GM23338 (cell line): ENCODE measurements around the gene KRT84. TPM values are rescaled to one million over a fixed set of nuclear protein-coding genes. Genes with fewer than 3 reads are reported as not detected.

Experiments used
- ATAC-seq: fragments of 200-7000 bp; cut with Tn5 transposase; 3 replicates; pipeline ENCODE4 v1.9.1; 2020
- DNase-seq: peaks from one replicate; pipeline ENCODE4 v3.0.0-alpha.2; 2015; ENCODE audit warnings: low spot score
- H2AFZ ChIP-seq: fragments of 200-600 bp; sonication (generic); 2 replicates; pipeline ENCODE4 v1.8.0; 2016; ENCODE audit warnings: antibody characterized with exemption, mild to moderate bottlenecking, moderate library complexity
- H3F3A ChIP-seq: fragments of 200-600 bp; sonication (generic); replicated peaks from 2 replicates; pipeline ENCODE4 v1.8.0; 2017; ENCODE audit warnings: antibody characterized with exemption, mixed run types, low read depth
- H3K27ac ChIP-seq: fragments of 200-600 bp; sonication (generic); 2 replicates; pipeline ENCODE4 v1.6.1; 2016; ENCODE audit warnings: low read depth
- H3K27me3 ChIP-seq: fragments of 200-600 bp; sonication (generic); 2 replicates; pipeline ENCODE4 v1.8.0; 2016; ENCODE audit warnings: mild to moderate bottlenecking, mixed run types, moderate library complexity; ENCODE audit not compliant: insufficient read depth
- H3K36me3 ChIP-seq: fragments of 200-600 bp; sonication (generic); 2 replicates; pipeline ENCODE4 v1.8.0; 2016; ENCODE audit warnings: mild to moderate bottlenecking; ENCODE audit not compliant: insufficient read depth
- H3K4me1 ChIP-seq: fragments of 200-600 bp; sonication (generic); 2 replicates; pipeline ENCODE4 v1.8.0; 2016; ENCODE audit warnings: mild to moderate bottlenecking, moderate library complexity; ENCODE audit not compliant: insufficient read depth
- H3K4me2 ChIP-seq: fragments of 200-600 bp; sonication (generic); 2 replicates; pipeline ENCODE4 v1.7.1; 2017; ENCODE audit warnings: mixed run types
- H3K4me3 ChIP-seq: fragments of 200-600 bp; sonication (generic); 2 replicates; pipeline ENCODE4 v1.6.1; 2016; ENCODE audit warnings: mixed run types
- H3K79me2 ChIP-seq: fragments of 200-600 bp; sonication (generic); replicated peaks from 2 replicates; pipeline ENCODE4 v1.8.0; 2017; ENCODE audit warnings: mild to moderate bottlenecking; ENCODE audit not compliant: insufficient read depth
- H3K9me2 ChIP-seq: fragments of 200-600 bp; sonication (generic); 2 replicates; pipeline ENCODE4 v1.8.0; 2017; ENCODE audit not compliant: insufficient read depth
- H4K20me1 ChIP-seq: fragments of 200-600 bp; sonication (generic); replicated peaks from 2 replicates; pipeline ENCODE4 v1.8.0; 2017; ENCODE audit warnings: mild to moderate bottlenecking; ENCODE audit not compliant: insufficient read depth
- H3K27ac Mint-ChIP-seq: 2 replicates; pipeline ENCODE4 v1.8.0; 2020; ENCODE audit warnings: inconsistent platforms, mild to moderate bottlenecking, moderate library complexity, mixed read lengths
- H3K27me3 Mint-ChIP-seq: 3 replicates; pipeline ENCODE4 v1.8.0; 2022; ENCODE audit warnings: low read depth, mild to moderate bottlenecking, moderate library complexity, mixed read lengths, inconsistent platforms; ENCODE audit not compliant: insufficient read depth, poor library complexity
- H3K36me3 Mint-ChIP-seq: 3 replicates; pipeline ENCODE4 v1.8.0; 2021; ENCODE audit warnings: low read depth, mild to moderate bottlenecking, inconsistent platforms, moderate library complexity, mixed read lengths
- H3K4me1 Mint-ChIP-seq: 3 replicates; pipeline ENCODE4 v1.8.0; 2020; ENCODE audit warnings: mild to moderate bottlenecking, inconsistent platforms, mixed read lengths
- H3K4me3 Mint-ChIP-seq: 3 replicates; pipeline ENCODE4 v1.8.0; 2021; ENCODE audit warnings: moderate library complexity, mild to moderate bottlenecking, inconsistent platforms, mixed read lengths
- H3K9me3 Mint-ChIP-seq: 3 replicates; pipeline ENCODE4 v1.8.0; 2020; ENCODE audit warnings: moderate library complexity, mild to moderate bottlenecking, inconsistent platforms, mixed read lengths
- EZH2 ChIP-seq: fragments of 200-600 bp; sonication (generic); IDR thresholded peaks from one replicate; pipeline ENCODE4 v1.8.0; 2017; ENCODE audit warnings: antibody characterized with exemption, mild to moderate bottlenecking, low read depth; ENCODE audit not compliant: unreplicated experiment
- EZH2phosphoT487 ChIP-seq: fragments of 200-600 bp; sonication (generic); IDR thresholded peaks from one replicate; pipeline ENCODE4 v1.8.1; 2018; ENCODE audit warnings: antibody characterized with exemption; ENCODE audit not compliant: unreplicated experiment
- NANOG ChIP-seq: IDR thresholded peaks from 2 replicates; pipeline ENCODE4 v1.6.1; 2016; ENCODE audit warnings: antibody characterized with exemption, borderline replicate concordance
- POLR2AphosphoS5 ChIP-seq: IDR thresholded peaks from 2 replicates; pipeline ENCODE4 v1.6.1; 2016; ENCODE audit warnings: antibody characterized with exemption, low read depth
- STAT1 ChIP-seq: IDR thresholded peaks from one replicate; pipeline ENCODE4 v1.6.1; 2016; ENCODE audit warnings: antibody characterized with exemption; ENCODE audit not compliant: unreplicated experiment
- ZNF114 ChIP-seq: fragments of 250-450 bp; sonication (Bioruptor Pico); IDR thresholded peaks from 2 replicates; pipeline ENCODE4 v1.5.0; 2020; ENCODE audit warnings: mild to moderate bottlenecking, moderate library complexity
- ZNF331 ChIP-seq: fragments of 250-450 bp; sonication (Bioruptor Pico); IDR thresholded peaks from 2 replicates; pipeline ENCODE4 v1.5.0; 2020; ENCODE audit warnings: low read depth, mild to moderate bottlenecking, moderate library complexity
- polyA plus RNA-seq: library from polyadenylated mRNA; unstranded; fragments of >200 nt; fragmentation: Nextera tagmentation; extraction: Ambion mirVana; gene quantifications from 2 replicates; pipeline ENCODE4 v1.2.1, GENCODE V29; 2016
- total RNA-seq: library from RNA; depleted of rRNA; stranded (reverse); fragments of >200 nt; shearing (Covaris generic); gene quantifications from 2 replicates; pipeline ENCODE4 v1.2.3, GENCODE V29; 2014
- TF ChIP-seq, protein P1 (sequence below), 2 experiments: fragments of 200-600 bp in 1 of 2; sonication (generic) in 1 of 2; conservative IDR thresholded peaks; 2 replicates each; pipeline versions ENCODE4 v1.5.1 to v1.6.1; 2016 to 2017; ENCODE audit warnings: antibody characterized with exemption in 2 of 2, low read depth in 2 of 2, mild to moderate bottlenecking in 2 of 2, moderate library complexity in 1 of 2
- TF ChIP-seq, protein P2 (sequence below): fragments of 250-450 bp; sonication (Bioruptor Pico); IDR thresholded peaks from 2 replicates; pipeline ENCODE4 v1.5.0; 2020; ENCODE audit warnings: mild to moderate bottlenecking, moderate library complexity

Gene KRT84
- total and polyA plus RNA-seq, 2 experiments from 2014 or later, result not detected

DNA sequence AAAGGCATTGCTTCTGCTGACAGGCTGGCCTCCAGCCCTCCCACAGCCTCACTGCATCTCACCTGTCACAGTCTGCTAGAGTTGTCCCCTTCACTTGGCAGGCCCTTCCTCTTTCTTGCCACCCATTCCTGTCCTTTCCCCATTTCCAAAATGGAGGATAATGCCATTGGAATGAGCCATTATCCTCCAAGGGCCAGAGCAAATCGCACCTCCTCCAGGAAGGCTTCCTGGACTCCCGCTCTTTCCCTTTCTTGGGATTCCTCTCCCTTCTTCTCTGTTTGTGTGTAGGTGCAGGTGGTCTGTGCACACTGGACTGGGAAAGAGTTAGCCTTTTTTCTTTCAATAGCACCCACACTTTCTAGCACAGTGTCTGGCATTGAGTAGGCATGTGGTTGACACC lies 16.9 kb upstream of the KRT84 start (continued):
- TF ChIP-seq, protein P1, sequence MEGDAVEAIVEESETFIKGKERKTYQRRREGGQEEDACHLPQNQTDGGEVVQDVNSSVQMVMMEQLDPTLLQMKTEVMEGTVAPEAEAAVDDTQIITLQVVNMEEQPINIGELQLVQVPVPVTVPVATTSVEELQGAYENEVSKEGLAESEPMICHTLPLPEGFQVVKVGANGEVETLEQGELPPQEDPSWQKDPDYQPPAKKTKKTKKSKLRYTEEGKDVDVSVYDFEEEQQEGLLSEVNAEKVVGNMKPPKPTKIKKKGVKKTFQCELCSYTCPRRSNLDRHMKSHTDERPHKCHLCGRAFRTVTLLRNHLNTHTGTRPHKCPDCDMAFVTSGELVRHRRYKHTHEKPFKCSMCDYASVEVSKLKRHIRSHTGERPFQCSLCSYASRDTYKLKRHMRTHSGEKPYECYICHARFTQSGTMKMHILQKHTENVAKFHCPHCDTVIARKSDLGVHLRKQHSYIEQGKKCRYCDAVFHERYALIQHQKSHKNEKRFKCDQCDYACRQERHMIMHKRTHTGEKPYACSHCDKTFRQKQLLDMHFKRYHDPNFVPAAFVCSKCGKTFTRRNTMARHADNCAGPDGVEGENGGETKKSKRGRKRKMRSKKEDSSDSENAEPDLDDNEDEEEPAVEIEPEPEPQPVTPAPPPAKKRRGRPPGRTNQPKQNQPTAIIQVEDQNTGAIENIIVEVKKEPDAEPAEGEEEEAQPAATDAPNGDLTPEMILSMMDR (conservative IDR thresholded peaks at IDR 0.05; ENCODE audit: low read depth in 2 of 2), result no peak
- no peak for TF ChIP-seq STAT1
- TF ChIP-seq ZNF331 (CRISPR knock-in tag), result no peak
- no peak for TF ChIP-seq POLR2AphosphoS5

DNA sequence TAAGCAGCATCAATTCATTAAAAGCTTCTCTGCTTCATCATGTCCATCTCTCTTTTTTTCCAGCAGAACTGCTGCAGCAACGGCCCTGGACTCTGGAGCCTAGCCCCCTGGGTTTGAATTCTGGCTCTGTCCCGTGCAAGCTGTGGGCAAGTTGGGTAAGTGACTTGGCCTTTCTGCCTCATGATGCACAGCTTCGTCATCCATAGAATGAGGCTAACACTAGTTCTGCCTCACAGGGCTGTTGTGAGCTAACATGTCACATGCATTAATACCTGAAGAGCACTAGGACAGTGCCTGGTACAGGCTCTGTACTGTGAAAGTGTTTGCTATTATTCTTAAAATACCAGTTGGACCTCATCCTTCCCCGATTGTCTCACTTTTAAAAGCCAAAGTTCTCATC lies 16.5 kb upstream of the KRT84 start:
- Mint-ChIP-seq H3K9me3 (no peaks in the 10 kb centered on the region; the same call in 2 of the 3 replicates), H3K27me3 (no peaks in the 10 kb centered on the region), H3K36me3 (no peaks in the 10 kb centered on the region), H3K27ac (no peak overlapping the region), H3K4me1 (peaks cover 10% of the 10 kb centered on the region), H3K4me3 (no peak overlapping the region)
- no peak for TF ChIP-seq EZH2
- no peak for TF ChIP-seq POLR2AphosphoS5
- no peak for TF ChIP-seq EZH2phosphoT487
- no peak for DNase-seq
- H3K9me2 ChIP-seq, result no peaks in the 10 kb centered on the region
- no peak overlapping the region for H3K4me2 ChIP-seq
- H3F3A ChIP-seq, result no peaks in the 10 kb centered on the region
- H3K27me3 ChIP-seq, result no peaks in the 10 kb centered on the region
- H4K20me1 ChIP-seq, result no peaks in the 10 kb centered on the region
- no peaks in the 10 kb centered on the region for H3K36me3 ChIP-seq
- H3K27ac ChIP-seq, result no peak overlapping the region
- no peaks in the 10 kb centered on the region for H3K79me2 ChIP-seq
- H2AFZ ChIP-seq, result no peak overlapping the region
- no peak for ATAC-seq
- H3K4me3 ChIP-seq, result no peak overlapping the region
- no peaks in the 10 kb centered on the region for H3K4me1 ChIP-seq

DNA sequence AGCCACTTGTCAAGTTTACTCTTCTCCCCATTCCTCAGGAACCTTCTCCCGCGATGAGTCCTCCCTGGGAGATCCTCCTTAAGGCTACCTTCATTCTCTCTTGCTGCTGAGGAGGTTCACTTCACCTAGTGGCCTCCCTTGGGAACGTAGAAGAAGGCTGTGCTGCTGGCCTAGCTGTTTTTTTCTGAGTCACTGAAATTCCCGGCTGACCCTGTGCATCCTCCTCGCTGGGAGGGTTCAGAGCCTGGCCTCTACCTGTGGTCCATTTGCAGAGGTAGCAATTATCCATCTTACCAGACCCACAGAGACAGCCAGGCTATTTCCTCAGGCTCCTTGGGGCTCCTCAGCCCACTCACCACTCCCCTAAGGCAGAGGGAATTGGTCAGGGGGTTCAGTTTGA lies 16.1 kb upstream of the KRT84 start:
- ATAC-seq (no peak), DNase-seq (no peak)
- H3K4me1 Mint-ChIP-seq, result peaks cover 10% of the 10 kb centered on the region
- H4K20me1 ChIP-seq, result no peaks in the 10 kb centered on the region
- no peaks in the 10 kb centered on the region for H3K4me1 ChIP-seq
- no peak overlapping the region for H2AFZ ChIP-seq
- no peaks in the 10 kb centered on the region for H3F3A ChIP-seq
- H3K27ac ChIP-seq, result no peak overlapping the region
- no peaks in the 10 kb centered on the region for H3K27me3 Mint-ChIP-seq
- H3K27ac Mint-ChIP-seq, result no peak overlapping the region
- H3K4me3 Mint-ChIP-seq, result no peak overlapping the region
- H3K36me3 Mint-ChIP-seq, result no peaks in the 10 kb centered on the region
- no peaks in the 10 kb centered on the region for H3K79me2 ChIP-seq
- H3K4me2 ChIP-seq, result no peak overlapping the region
- H3K36me3 ChIP-seq, result no peaks in the 10 kb centered on the region
- no peaks in the 10 kb centered on the region for H3K27me3 ChIP-seq
- H3K4me3 ChIP-seq, result no peak overlapping the region
- H3K9me2 ChIP-seq, result no peaks in the 10 kb centered on the region
- H3K9me3 Mint-ChIP-seq, result no peaks in the 10 kb centered on the region; the same call in 2 of the 3 replicates
- TF ChIP-seq ZNF114 (CRISPR knock-in tag) (no peak), POLR2AphosphoS5 (no peak), ZNF331 (CRISPR knock-in tag) (no peak), STAT1 (no peak), NANOG (no peak), EZH2phosphoT487 (no peak)
- TF ChIP-seq, protein P1 (conservative IDR thresholded peaks at IDR 0.05; ENCODE audit: low read depth in 2 of 2), result no peak
- TF ChIP-seq, protein P2, sequence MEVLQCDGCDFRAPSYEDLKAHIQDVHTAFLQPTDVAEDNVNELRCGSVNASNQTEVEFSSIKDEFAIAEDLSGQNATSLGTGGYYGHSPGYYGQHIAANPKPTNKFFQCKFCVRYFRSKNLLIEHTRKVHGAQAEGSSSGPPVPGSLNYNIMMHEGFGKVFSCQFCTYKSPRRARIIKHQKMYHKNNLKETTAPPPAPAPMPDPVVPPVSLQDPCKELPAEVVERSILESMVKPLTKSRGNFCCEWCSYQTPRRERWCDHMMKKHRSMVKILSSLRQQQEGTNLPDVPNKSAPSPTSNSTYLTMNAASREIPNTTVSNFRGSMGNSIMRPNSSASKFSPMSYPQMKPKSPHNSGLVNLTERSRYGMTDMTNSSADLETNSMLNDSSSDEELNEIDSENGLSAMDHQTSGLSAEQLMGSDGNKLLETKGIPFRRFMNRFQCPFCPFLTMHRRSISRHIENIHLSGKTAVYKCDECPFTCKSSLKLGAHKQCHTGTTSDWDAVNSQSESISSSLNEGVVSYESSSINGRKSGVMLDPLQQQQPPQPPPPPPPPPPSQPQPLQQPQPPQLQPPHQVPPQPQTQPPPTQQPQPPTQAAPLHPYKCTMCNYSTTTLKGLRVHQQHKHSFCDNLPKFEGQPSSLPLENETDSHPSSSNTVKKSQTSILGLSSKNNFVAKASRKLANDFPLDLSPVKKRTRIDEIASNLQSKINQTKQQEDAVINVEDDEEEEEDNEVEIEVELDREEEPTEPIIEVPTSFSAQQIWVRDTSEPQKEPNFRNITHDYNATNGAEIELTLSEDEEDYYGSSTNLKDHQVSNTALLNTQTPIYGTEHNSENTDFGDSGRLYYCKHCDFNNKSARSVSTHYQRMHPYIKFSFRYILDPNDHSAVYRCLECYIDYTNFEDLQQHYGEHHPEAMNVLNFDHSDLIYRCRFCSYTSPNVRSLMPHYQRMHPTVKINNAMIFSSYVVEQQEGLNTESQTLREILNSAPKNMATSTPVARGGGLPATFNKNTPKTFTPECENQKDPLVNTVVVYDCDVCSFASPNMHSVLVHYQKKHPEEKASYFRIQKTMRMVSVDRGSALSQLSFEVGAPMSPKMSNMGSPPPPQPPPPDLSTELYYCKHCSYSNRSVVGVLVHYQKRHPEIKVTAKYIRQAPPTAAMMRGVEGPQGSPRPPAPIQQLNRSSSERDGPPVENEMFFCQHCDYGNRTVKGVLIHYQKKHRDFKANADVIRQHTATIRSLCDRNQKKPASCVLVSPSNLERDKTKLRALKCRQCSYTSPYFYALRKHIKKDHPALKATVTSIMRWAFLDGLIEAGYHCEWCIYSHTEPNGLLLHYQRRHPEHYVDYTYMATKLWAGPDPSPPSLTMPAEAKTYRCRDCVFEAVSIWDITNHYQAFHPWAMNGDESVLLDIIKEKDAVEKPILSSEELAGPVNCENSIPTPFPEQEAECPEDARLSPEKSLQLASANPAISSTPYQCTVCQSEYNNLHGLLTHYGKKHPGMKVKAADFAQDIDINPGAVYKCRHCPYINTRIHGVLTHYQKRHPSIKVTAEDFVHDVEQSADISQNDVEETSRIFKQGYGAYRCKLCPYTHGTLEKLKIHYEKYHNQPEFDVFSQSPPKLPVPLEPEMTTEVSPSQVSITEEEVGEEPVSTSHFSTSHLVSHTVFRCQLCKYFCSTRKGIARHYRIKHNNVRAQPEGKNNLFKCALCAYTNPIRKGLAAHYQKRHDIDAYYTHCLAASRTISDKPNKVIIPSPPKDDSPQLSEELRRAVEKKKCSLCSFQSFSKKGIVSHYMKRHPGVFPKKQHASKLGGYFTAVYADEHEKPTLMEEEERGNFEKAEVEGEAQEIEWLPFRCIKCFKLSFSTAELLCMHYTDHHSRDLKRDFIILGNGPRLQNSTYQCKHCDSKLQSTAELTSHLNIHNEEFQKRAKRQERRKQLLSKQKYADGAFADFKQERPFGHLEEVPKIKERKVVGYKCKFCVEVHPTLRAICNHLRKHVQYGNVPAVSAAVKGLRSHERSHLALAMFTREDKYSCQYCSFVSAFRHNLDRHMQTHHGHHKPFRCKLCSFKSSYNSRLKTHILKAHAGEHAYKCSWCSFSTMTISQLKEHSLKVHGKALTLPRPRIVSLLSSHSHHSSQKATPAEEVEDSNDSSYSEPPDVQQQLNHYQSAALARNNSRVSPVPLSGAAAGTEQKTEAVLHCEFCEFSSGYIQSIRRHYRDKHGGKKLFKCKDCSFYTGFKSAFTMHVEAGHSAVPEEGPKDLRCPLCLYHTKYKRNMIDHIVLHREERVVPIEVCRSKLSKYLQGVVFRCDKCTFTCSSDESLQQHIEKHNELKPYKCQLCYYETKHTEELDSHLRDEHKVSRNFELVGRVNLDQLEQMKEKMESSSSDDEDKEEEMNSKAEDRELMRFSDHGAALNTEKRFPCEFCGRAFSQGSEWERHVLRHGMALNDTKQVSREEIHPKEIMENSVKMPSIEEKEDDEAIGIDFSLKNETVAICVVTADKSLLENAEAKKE, result no peak
